Natural killer cell (primary cell): ENCODE results near the gene SDF2L1. TPM values are rescaled to one million over a fixed set of nuclear protein-coding genes. Genes with fewer than 3 reads are reported as not detected.

ENCODE experiments used
- ATAC-seq, 3 donors: fragments of 150-1000 bp in 2 of 3; fragments of 200-7000 bp in 1 of 3; cut with Tn5 transposase; 1 replicate in 1 of 3; 2 replicates in 2 of 3; pipeline ENCODE4 v1.10.0; 2021; ENCODE audit warnings: mild to moderate bottlenecking in 2 of 3, moderate library complexity in 2 of 3
- DNase-seq, 2 donors: peaks; one replicate each; pipeline versions ENCODE4 v3.0.0 to v3.0.0-alpha.2; 2013 to 2021; ENCODE audit warnings: mixed read lengths in 1 of 2
- H3K27ac ChIP-seq: one replicate; pipeline ENCODE4 v1.5.1; 2013; ENCODE audit warnings: mild to moderate bottlenecking, low read length
- H3K27me3 ChIP-seq: one replicate; pipeline ENCODE4 v1.6.1; 2013; ENCODE audit warnings: low read length; ENCODE audit not compliant: control insufficient read depth, insufficient read depth
- H3K36me3 ChIP-seq: one replicate; pipeline ENCODE4 v1.6.1; 2013; ENCODE audit warnings: low read length; ENCODE audit not compliant: control insufficient read depth, insufficient read depth
- H3K4me1 ChIP-seq: one replicate; pipeline ENCODE4 v1.6.1; 2013; ENCODE audit warnings: low read length; ENCODE audit not compliant: control insufficient read depth, insufficient read depth
- H3K4me3 ChIP-seq: one replicate; pipeline ENCODE4 v1.5.1; 2013; ENCODE audit warnings: low read length
- H3K9me3 ChIP-seq: one replicate; pipeline ENCODE4 v1.6.1; 2013; ENCODE audit warnings: low read length; ENCODE audit not compliant: control insufficient read depth, insufficient read depth
- H3K27ac Mint-ChIP-seq, 2 donors: one replicate each; pipeline ENCODE4 v1.8.0; 2022; ENCODE audit warnings: mild to moderate bottlenecking in 2 of 2, mixed read lengths in 2 of 2, moderate library complexity in 1 of 2
- H3K27me3 Mint-ChIP-seq, 2 donors: one replicate each; pipeline ENCODE4 v1.8.0; 2022; ENCODE audit warnings: low read depth in 2 of 2, mixed read lengths in 2 of 2
- H3K36me3 Mint-ChIP-seq: one replicate; pipeline ENCODE4 v1.8.0; 2022; ENCODE audit warnings: mixed read lengths
- H3K4me1 Mint-ChIP-seq, 2 donors: one replicate each; pipeline ENCODE4 v1.8.0; 2022; ENCODE audit warnings: mixed read lengths in 2 of 2
- H3K4me3 Mint-ChIP-seq: one replicate; pipeline ENCODE4 v1.8.0; 2022; ENCODE audit warnings: mild to moderate bottlenecking, moderate library complexity, mixed read lengths
- H3K9me3 Mint-ChIP-seq, 2 donors: one replicate each; pipeline ENCODE4 v1.8.0; 2022; ENCODE audit warnings: mixed read lengths in 2 of 2
- CTCF ChIP-seq: fragments of 200-600 bp; IDR thresholded peaks from one replicate; pipeline ENCODE4 v1.8.0; 2022; ENCODE audit warnings: antibody characterized with exemption
- WGBS: methylation state at CpG from one replicate; pipeline ENCODE4 v1.1.7; 2013; ENCODE audit warnings: missing lambda C conversion rate; ENCODE audit not compliant: insufficient coverage; 5-methylcytosine and 5-hydroxymethylcytosine counted together
- intact Hi-C: fragments of 100-400 bp; cut with micrococcal nuclease; formaldehyde crosslinking; loops from one replicate; pipeline ENCODE4 v1.14.2; 2022
- total RNA-seq, 4 donors: library from RNA; stranded (reverse); fragments of 120-200 nt in 1 of 4; gene quantifications; one replicate each; pipeline versions ENCODE4 v1.2.3 to v1.2.4, GENCODE V29; 2013 to 2022

The SDF2L1 gene
- total RNA-seq, 3 donors from 2014 or later (not counting 1 experiment from before 2014, with no cell fraction given): 38.3 to 55.8 (median 40.3) TPM

- Mint-ChIP-seq H3K36me3 (no peaks in the 10 kb centered on the region), H3K9me3 (no peaks in the 10 kb centered on the region), H3K4me3 (no peak overlapping the region), H3K27me3 (no peaks in the 10 kb centered on the region), H3K4me1 (peaks cover 15 to 25% of the 10 kb centered on the region in 2 donors), H3K27ac (no peak overlapping the region)
- H3K27me3 ChIP-seq: no peaks in the 10 kb centered on the region
- DNase-seq (no peak), ATAC-seq (no peak)
- intact Hi-C loops: no loop called here
- no peaks in the 10 kb centered on the region for H3K36me3 ChIP-seq
- TF ChIP-seq CTCF: no peak
- WGBS: 82% methylated on average over 7 of the region's 7 CpGs
- peaks cover 24% of the 10 kb centered on the region for H3K4me1 ChIP-seq
- H3K4me3 ChIP-seq: no peak overlapping the region
- no peaks in the 10 kb centered on the region for H3K9me3 ChIP-seq
- no peak overlapping the region for H3K27ac ChIP-seq
These were observed 18.8 kb downstream of the SDF2L1 start for GRCh38 chr22:21660904-21661303.

DNA sequence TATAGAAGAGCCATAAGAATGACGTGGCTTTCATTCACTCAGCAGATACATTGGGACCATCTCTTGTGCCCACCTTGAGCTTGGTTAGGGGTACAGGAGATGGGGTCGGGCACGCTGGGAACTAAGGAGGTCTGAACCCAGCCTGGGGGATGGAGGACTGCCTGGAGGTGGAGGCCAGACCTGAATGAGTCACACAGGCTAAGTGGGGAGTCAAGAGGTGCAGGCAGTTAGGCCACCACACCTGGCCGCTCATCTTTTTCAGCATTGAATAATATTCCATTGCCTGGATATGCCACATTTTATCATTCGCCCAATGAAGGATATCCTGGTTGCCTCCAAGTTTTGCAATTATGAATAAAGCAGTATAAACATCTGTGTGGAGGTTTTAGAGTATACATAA is 19.9 kb downstream of the SDF2L1 start:
- no peak overlapping the region for H3K4me3 Mint-ChIP-seq

DNA sequence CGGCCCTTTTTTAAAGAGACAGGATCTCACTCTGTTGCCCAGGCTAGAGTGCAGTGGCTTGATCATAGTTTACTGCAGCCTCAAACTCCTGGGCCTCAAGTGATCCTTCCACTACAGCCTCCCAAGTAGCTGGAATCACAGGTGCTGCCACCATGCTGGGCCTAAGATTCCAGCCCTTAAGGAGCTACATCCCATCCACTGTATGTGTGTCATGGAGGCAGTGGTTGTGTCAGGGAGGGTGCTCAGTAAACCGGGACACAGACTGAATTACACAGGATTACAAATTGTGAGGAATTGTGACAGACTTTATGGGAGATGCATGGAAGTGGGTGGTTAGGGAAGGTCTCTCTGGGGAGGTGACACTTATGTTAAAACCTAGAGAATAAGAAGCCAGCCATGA is 21.6 kb downstream of the SDF2L1 start:
- WGBS: 95% methylated on average over 2 of the region's 2 CpGs
- Mint-ChIP-seq H3K4me3 (peak overlapping the region; percentile 35), H3K9me3 (no peaks in the 10 kb centered on the region), H3K27me3 (no peaks in the 10 kb centered on the region), H3K27ac (no peak overlapping the region), H3K4me1 (peaks cover 24 to 33% of the 10 kb centered on the region in 2 donors), H3K36me3 (no peaks in the 10 kb centered on the region)
- H3K36me3 ChIP-seq: no peaks in the 10 kb centered on the region
- H3K4me1 ChIP-seq: peaks cover 25% of the 10 kb centered on the region
- intact Hi-C loops: no loop called here
- DNase-seq (no peak), ATAC-seq (no peak)
- no peaks in the 10 kb centered on the region for H3K27me3 ChIP-seq
- H3K4me3 ChIP-seq: no peak overlapping the region
- H3K9me3 ChIP-seq: no peaks in the 10 kb centered on the region
- H3K27ac ChIP-seq: no peak overlapping the region
- TF ChIP-seq CTCF: no peak

More for the DNA sequence above, 19.9 kb downstream of the SDF2L1 start:
- no peak for DNase-seq
- no peak for TF ChIP-seq CTCF
- Histone ChIP-seq H3K27ac (no peak overlapping the region), H3K4me1 (peaks cover 26% of the 10 kb centered on the region), H3K4me3 (no peak overlapping the region), H3K36me3 (no peaks in the 10 kb centered on the region), H3K27me3 (no peaks in the 10 kb centered on the region), H3K9me3 (no peaks in the 10 kb centered on the region)
- peaks cover 13 to 24% of the 10 kb centered on the region in 2 donors for H3K4me1 Mint-ChIP-seq
- H3K9me3 Mint-ChIP-seq: no peaks in the 10 kb centered on the region
- no peaks in the 10 kb centered on the region for H3K27me3 Mint-ChIP-seq
- no peaks in the 10 kb centered on the region for H3K36me3 Mint-ChIP-seq
- 100% methylated on average over 5 of the region's 5 CpGs for WGBS
- H3K27ac Mint-ChIP-seq: no peak overlapping the region
- ATAC-seq: no peak
- intact Hi-C loops: no loop called here
